ENCODE results near the gene IMPG1.

DNA sequence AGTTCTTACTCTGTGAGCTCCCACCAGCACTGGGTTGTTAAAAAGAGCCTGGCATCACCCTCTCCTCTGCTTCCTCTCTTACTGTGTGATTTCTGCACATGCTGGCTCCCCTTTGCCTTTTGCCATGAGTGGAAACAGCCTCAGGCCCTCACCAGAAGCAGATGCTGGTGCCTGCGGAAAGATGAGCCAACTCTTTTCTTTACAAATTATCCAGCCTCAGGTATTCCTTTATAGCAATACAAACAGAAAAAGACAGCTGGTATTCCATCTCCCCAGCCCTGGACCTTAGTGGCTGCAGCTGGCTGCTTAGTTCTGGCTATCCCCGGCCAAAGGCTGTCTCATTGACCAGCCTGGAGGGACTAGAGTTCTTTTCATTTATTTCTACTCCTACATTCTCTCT is 129.1 kb downstream of the IMPG1 start:
- TF ChIP-seq, protein P1, sequence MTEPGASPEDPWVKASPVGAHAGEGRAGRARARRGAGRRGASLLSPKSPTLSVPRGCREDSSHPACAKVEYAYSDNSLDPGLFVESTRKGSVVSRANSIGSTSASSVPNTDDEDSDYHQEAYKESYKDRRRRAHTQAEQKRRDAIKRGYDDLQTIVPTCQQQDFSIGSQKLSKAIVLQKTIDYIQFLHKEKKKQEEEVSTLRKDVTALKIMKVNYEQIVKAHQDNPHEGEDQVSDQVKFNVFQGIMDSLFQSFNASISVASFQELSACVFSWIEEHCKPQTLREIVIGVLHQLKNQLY (CRISPR knock-in tag; IDR thresholded peaks at IDR 0.05) = no peak
- no peak for TF ChIP-seq MTA1 (CRISPR knock-in tag; IDR thresholded peaks at IDR 0.05; ENCODE audit: borderline replicate concordance)
- TF ChIP-seq, protein P2, sequence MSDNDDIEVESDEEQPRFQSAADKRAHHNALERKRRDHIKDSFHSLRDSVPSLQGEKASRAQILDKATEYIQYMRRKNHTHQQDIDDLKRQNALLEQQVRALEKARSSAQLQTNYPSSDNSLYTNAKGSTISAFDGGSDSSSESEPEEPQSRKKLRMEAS (IDR thresholded peaks at IDR 0.05) = no peak
- TF ChIP-seq POLR2A (IDR thresholded peaks at IDR 0.05; ENCODE audit: insufficient read depth in 1 of 2, low read depth in 2 of 2, low read length in 2 of 2) = no peak
- TF ChIP-seq, protein P3, sequence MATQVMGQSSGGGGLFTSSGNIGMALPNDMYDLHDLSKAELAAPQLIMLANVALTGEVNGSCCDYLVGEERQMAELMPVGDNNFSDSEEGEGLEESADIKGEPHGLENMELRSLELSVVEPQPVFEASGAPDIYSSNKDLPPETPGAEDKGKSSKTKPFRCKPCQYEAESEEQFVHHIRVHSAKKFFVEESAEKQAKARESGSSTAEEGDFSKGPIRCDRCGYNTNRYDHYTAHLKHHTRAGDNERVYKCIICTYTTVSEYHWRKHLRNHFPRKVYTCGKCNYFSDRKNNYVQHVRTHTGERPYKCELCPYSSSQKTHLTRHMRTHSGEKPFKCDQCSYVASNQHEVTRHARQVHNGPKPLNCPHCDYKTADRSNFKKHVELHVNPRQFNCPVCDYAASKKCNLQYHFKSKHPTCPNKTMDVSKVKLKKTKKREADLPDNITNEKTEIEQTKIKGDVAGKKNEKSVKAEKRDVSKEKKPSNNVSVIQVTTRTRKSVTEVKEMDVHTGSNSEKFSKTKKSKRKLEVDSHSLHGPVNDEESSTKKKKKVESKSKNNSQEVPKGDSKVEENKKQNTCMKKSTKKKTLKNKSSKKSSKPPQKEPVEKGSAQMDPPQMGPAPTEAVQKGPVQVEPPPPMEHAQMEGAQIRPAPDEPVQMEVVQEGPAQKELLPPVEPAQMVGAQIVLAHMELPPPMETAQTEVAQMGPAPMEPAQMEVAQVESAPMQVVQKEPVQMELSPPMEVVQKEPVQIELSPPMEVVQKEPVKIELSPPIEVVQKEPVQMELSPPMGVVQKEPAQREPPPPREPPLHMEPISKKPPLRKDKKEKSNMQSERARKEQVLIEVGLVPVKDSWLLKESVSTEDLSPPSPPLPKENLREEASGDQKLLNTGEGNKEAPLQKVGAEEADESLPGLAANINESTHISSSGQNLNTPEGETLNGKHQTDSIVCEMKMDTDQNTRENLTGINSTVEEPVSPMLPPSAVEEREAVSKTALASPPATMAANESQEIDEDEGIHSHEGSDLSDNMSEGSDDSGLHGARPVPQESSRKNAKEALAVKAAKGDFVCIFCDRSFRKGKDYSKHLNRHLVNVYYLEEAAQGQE (IDR thresholded peaks at IDR 0.05; ENCODE audit: borderline replicate concordance in 1 of 2, low read depth in 1 of 2, low read length in 2 of 2) = no peak
